GM18951 (cell line): ENCODE measurements around the gene CLINT1.
"Not testable (repeated sequence)": the region's sequence is repeated elsewhere in the genome, so short reads cannot be mapped to it uniquely, and the experiment has no call there.

Experiments used
- POLR2A ChIP-seq: IDR thresholded peaks from 4 replicates; pipeline ENCODE4 v1.6.1; 2011; ENCODE audit warnings: mild to moderate bottlenecking; ENCODE audit not compliant: insufficient read length, insufficient read depth; ENCODE audit errors: extremely low read depth
- in situ Hi-C: fragments of 300-500 bp; cut with MboI; formaldehyde crosslinking; loops from one replicate; pipeline ENCODE4 v1.12.0; 2022; ENCODE audit warnings: low sequenced_read_pairs, mixed read lengths, inconsistent platforms; ENCODE audit not compliant: unreplicated experiment

CLINT1 gene

GRCh38 chr5:157855404-157855994 lies 3.4 kb downstream of the CLINT1 start:
- in situ Hi-C loops = no loop called here
- TF ChIP-seq POLR2A = no peak

DNA sequence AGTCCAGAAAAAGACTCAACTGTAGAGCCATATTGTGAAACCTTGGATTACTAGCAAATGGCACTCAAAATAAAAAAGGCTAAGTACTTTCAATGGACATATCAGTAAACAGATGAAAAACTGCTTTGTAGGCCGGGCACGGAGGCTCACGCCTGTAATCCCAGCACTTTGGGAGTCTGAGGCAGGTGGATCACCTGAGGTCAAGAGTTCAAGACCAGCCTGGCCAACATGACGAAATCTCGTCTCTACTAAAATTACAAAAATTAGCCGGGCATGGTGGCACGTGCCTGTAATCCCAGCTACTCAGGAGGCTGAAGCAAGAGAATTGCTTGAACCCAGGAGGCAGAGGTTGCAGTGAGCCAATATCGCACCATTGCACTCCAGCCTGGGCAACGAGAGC lies 5.6 kb downstream of the CLINT1 start:
- in situ Hi-C loops = not testable (repeated sequence)

- in situ Hi-C loops = no loop called here
- TF ChIP-seq POLR2A = no peak
Observed at GRCh38 chr5:157845914-157846598, 12.9 kb downstream of the CLINT1 start.

- in situ Hi-C loops = no loop called here
- no peak for TF ChIP-seq POLR2A
Observed at GRCh38 chr5:157842787-157843186, 16.2 kb downstream of the CLINT1 start.

DNA sequence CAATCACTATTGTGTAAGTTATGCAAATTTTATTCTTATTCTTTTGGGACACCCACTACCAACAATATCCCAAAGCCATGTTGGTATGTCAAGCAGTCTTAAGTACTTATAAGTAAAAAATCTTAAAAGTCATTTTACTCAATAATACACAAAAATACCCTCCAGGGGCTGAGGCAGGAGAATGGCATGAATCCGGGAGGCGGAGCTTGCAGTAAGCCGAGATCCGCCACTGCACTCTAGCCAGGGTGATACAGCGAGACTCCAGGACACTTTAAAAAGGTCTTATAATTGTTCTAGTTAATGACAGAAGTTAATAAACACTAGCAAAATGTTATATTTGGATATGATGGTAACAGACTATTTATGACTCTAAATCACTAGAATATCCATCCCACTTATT lies 16.8 kb downstream of the CLINT1 start:
- in situ Hi-C loops = no loop called here
- TF ChIP-seq POLR2A = no peak

GRCh38 chr5:157839157-157839795 lies 19.7 kb downstream of the CLINT1 start:
- TF ChIP-seq POLR2A = no peak
- in situ Hi-C loops = no loop called here

- no peak for TF ChIP-seq POLR2A
- in situ Hi-C loops = no loop called here
Observed at GRCh38 chr5:157836121-157836753, 22.7 kb downstream of the CLINT1 start.

DNA sequence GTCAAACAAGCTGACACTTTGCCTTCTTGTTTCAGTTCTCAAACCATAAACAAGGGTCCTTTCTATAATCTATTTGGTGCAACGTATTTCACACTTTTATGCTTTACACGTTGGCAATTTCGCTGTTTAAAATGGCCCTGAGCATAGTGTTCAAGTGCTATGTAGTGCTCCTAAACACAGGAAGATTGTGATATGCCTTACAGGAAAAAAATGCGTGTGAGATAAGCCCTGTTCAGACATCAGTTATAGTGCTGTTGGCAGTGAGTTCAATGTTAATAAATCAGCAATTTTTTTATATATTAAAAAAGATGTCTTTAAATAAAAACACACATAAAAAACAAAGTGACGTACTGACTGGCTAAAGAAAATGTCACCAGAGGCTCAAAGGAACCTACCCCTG lies 23.9 kb downstream of the CLINT1 start:
- in situ Hi-C loops = no loop called here

DNA sequence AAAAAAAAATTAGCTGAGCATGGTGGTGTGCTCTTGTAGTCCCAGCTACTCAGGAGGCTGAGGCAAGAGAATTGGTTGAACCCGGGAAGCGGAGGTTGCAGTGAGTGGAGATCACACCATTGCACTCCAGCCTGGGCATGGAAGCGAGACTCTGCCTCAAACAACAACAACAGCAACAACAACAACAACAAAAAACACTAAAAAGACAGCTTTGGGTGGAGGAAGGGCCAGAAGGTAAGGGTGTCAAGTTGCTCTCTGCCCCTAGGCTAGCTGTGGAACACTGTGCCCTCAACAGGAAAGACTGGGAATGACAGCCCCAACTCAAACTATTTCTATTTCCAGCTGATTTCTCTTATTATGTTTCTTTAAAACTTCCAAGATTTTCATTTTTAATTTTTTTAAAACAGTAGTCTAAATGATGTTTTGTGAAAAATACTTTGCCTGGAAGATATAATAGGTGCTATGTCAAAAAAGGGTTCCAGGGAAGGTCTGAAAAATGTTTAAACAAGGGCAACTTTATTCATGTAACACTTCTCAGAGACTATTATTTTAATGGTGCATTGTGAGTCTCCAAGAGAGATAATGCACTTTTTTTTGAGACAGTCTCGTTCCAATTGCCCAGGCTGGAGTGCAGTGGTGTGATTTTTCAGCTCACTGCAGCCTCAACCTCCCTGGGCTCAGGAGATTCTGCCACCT lies 29.9 kb downstream of the CLINT1 start:
- no peak for TF ChIP-seq POLR2A
- in situ Hi-C loops = no loop called here

More for the DNA sequence above, 23.9 kb downstream of the CLINT1 start:
- TF ChIP-seq POLR2A = no peak

DNA sequence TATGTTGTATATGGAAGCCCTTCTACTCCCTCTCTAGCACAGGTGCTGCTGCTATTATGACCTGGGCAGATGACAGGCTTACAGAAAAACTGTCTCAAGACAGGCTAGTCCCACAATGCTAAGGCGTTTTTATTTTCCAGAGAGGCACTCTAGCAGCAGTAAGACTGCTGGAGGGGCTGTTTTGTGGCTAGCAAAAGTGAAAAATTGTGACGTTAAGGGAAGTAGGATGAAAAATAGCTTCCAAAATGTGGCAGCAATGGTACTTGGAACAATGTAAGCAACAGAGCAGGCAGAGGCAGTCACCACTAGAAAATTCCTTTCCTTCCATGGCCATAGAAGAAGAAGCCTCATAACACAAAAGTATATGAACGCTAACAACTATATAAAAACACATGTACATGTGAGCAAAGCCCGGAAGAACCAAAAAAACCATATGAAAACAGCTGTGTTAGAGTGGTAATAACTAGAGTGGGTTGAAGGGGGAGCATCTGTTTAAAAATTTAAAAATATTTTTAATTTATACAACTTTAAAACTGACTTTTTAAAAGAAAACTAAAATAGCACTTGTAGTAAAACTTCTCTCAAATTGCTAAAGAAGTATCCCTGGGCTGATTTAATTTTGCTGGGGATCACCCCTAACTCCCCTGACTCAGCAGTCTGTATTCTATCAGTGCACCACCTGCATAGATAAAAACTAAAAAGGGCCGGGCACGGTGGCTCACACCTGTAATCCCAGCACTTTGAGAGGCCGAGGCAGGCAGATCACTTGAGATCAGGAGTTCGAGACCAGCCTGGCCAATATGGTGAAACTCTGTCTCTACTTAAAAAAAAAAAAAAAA lies 30.6 kb downstream of the CLINT1 start:
- TF ChIP-seq POLR2A = no peak
- in situ Hi-C loops = no loop called here

GRCh38 chr5:157827423-157827822 lies 31.5 kb downstream of the CLINT1 start:
- in situ Hi-C loops = no loop called here

GRCh38 chr5:157823655-157824054 lies 35.3 kb downstream of the CLINT1 start:
- in situ Hi-C loops = loop anchor here (25.0 kb wide), 1 partner anchor 1314 kb away; no protein-coding TSS in a partner anchor
- TF ChIP-seq POLR2A = no peak

More at GRCh38 chr5:157827423-157827822, 31.5 kb downstream of the CLINT1 start:
- no peak for TF ChIP-seq POLR2A
